HCT116 (cell line): ENCODE results near the gene CCDC92B. TPM values are rescaled to one million over a fixed set of nuclear protein-coding genes. Genes with fewer than 3 reads are reported as not detected.

Source experiments
- ATAC-seq: fragments of 200-7000 bp; cut with Tn5 transposase; 2 replicates; pipeline ENCODE4 v1.9.1; 2020; ENCODE audit warnings: mild to moderate bottlenecking, moderate library complexity
- BruUV-seq: library from RNA; stranded (reverse); fragments of 400-500 nt; replicated peaks from 2 replicates; lab custom pipeline; 2021; lab: Mats Ljungman, UMichigan
- CTCF ChIA-PET: fragments of 300-600 bp; sonication (Branson Sonifier 250); formaldehyde crosslinking; loops from one replicate; lab custom pipeline; 2021; ENCODE audit warnings: antibody characterized with exemption; lab: Charles Lee
- POLR2A ChIA-PET: fragments of 300-600, 350-600 bp; sonication (Branson Sonifier 250); formaldehyde crosslinking; loops from one replicate; lab custom pipeline; 2021; ENCODE audit warnings: antibody characterized with exemption; lab: Charles Lee
- RAD21 ChIA-PET, 2 experiments: fragments of 300-600 bp; sonication (Branson Sonifier 250); formaldehyde crosslinking; loops; one replicate each; lab custom pipeline; 2023; ENCODE audit warnings: low total read pairs in 2 of 2; ENCODE audit not compliant: uncharacterized antibody in 2 of 2, unreplicated experiment in 2 of 2, low non-redundant PET in 1 of 2; lab: Charles Lee
- DNase-seq: peaks from one replicate; pipeline ENCODE4 v3.0.0-alpha.2; 2010; ENCODE audit warnings: low read depth, low spot score
- H2AFZ ChIP-seq: fragments of 200-600 bp; shearing (Covaris generic), sonication (generic); 2 replicates; pipeline ENCODE4 v1.6.1; 2017; ENCODE audit warnings: low read depth, mixed run types, mixed read lengths, antibody characterized with exemption, low read length; ENCODE audit not compliant: poor library complexity, severe bottlenecking
- H3K27ac ChIP-seq: 2 replicates; pipeline ENCODE4 v1.5.1; 2012; ENCODE audit warnings: low read depth, low read length
- H3K27me3 ChIP-seq: fragments of 200-600 bp; sonication (generic); 2 replicates; pipeline ENCODE4 v1.6.1; 2016; ENCODE audit warnings: mixed run types, low read length, mixed read lengths; ENCODE audit not compliant: insufficient read depth
- H3K36me3 ChIP-seq, 2 experiments: fragments of 200-500 bp in 1 of 2; fragments of 200-600 bp in 1 of 2; sonication (Bioruptor generic) in 1 of 2; sonication (generic) in 1 of 2; 2 replicates each; pipeline versions ENCODE4 v1.5.1 to v1.6.1; 2014 to 2016; ENCODE audit warnings: low read length in 2 of 2, inconsistent platforms in 1 of 2, mixed read lengths in 1 of 2, mixed run types in 1 of 2; ENCODE audit not compliant: insufficient read depth in 2 of 2, control insufficient read depth in 1 of 2
- H3K4me1 ChIP-seq, 2 experiments: fragments of 200-600 bp in 1 of 2; sonication (generic) in 1 of 2; 2 replicates each; pipeline versions ENCODE4 v1.5.1 to v1.6.1; 2012 to 2017; ENCODE audit warnings: low read length in 2 of 2, inconsistent platforms in 1 of 2, mild to moderate bottlenecking in 1 of 2, mixed read lengths in 1 of 2, mixed run types in 1 of 2, moderate library complexity in 1 of 2; ENCODE audit not compliant: insufficient read depth in 2 of 2, control insufficient read depth in 1 of 2
- H3K4me2 ChIP-seq: fragments of 200-600 bp; sonication (generic); 2 replicates; pipeline ENCODE4 v1.6.1; 2017; ENCODE audit warnings: mixed run types, low read length, mixed read lengths
- H3K4me3 ChIP-seq, 2 experiments: fragments of 200-600 bp in 1 of 2; sonication (generic) in 1 of 2; replicated peaks in 1 of 2; 2 replicates each; pipeline ENCODE4 v1.5.1; 2011 to 2016; ENCODE audit warnings: low read length in 2 of 2, control low read depth in 1 of 2, low read depth in 1 of 2, mild to moderate bottlenecking in 1 of 2, mixed read lengths in 1 of 2, mixed run types in 1 of 2
- H3K79me2 ChIP-seq: fragments of 200-600 bp; sonication (generic); 2 replicates; pipeline ENCODE4 v1.6.1; 2017; ENCODE audit warnings: mild to moderate bottlenecking, mixed run types, low read length, moderate library complexity, mixed read lengths; ENCODE audit not compliant: insufficient read depth
- H3K9ac ChIP-seq: fragments of 200-600 bp; sonication (generic); 2 replicates; pipeline ENCODE4 v1.6.1; 2016; ENCODE audit warnings: low read length, mixed read lengths
- H3K9me2 ChIP-seq: fragments of 200-600 bp; sonication (generic), shearing (Covaris generic); 2 replicates; pipeline ENCODE4 v1.6.1; 2017; ENCODE audit warnings: mixed run types, mild to moderate bottlenecking, moderate library complexity; ENCODE audit not compliant: insufficient read depth
- H3K9me3 ChIP-seq, 2 experiments: fragments of 200-500 bp in 1 of 2; fragments of 200-600 bp in 1 of 2; sonication (Bioruptor generic) in 1 of 2; sonication (generic) in 1 of 2; 2 replicates each; pipeline ENCODE4 v1.6.1; 2014 to 2017; ENCODE audit warnings: low read length in 2 of 2, mixed read lengths in 2 of 2, inconsistent platforms in 1 of 2, low read depth in 1 of 2, mild to moderate bottlenecking in 1 of 2, mixed run types in 1 of 2, moderate library complexity in 1 of 2; ENCODE audit not compliant: control insufficient read depth in 1 of 2, insufficient read depth in 1 of 2
- H4K20me1 ChIP-seq: fragments of 200-600 bp; sonication (generic), shearing (Covaris generic); 2 replicates; pipeline ENCODE4 v1.6.1; 2017; ENCODE audit warnings: mixed run types, mild to moderate bottlenecking, moderate library complexity; ENCODE audit not compliant: insufficient read depth
- CBX3 ChIP-seq: IDR thresholded peaks from 2 replicates; pipeline ENCODE4 v1.6.1; 2012; ENCODE audit warnings: low read depth
- CEBPB ChIP-seq: IDR thresholded peaks from 2 replicates; pipeline ENCODE4 v1.6.1; 2012; ENCODE audit warnings: low read depth
- EGR1 ChIP-seq: IDR thresholded peaks from 2 replicates; pipeline ENCODE4 v1.6.1; 2012; ENCODE audit warnings: low read depth
- ELF1 ChIP-seq: IDR thresholded peaks from 2 replicates; pipeline ENCODE4 v1.6.1; 2012; ENCODE audit warnings: low read depth, borderline replicate concordance
- EZH2 ChIP-seq: fragments of 200-600 bp; sonication (generic); IDR thresholded peaks from 2 replicates; pipeline ENCODE4 v1.6.1; 2017; ENCODE audit warnings: antibody characterized with exemption, mixed run types
- EZH2phosphoT487 ChIP-seq: fragments of 200-600 bp; IDR thresholded peaks from 2 replicates; pipeline ENCODE4 v1.6.1; 2018; ENCODE audit warnings: antibody characterized with exemption, borderline replicate concordance
- FOSL1 ChIP-seq: IDR thresholded peaks from 2 replicates; pipeline ENCODE4 v1.6.1; 2012; ENCODE audit warnings: low read depth
- JUND ChIP-seq: IDR thresholded peaks from 2 replicates; pipeline ENCODE4 v1.6.1; 2012
- MAX ChIP-seq: IDR thresholded peaks from 2 replicates; pipeline ENCODE4 v1.6.1; 2012
- RAD21 ChIP-seq: IDR thresholded peaks from 2 replicates; pipeline ENCODE4 v1.6.1; 2012; ENCODE audit warnings: low read depth, mild to moderate bottlenecking
- REST ChIP-seq: IDR thresholded peaks from 2 replicates; pipeline ENCODE4 v1.6.1; 2012; ENCODE audit warnings: low read depth
- SIN3A ChIP-seq: IDR thresholded peaks from 2 replicates; pipeline ENCODE4 v1.6.1; 2012; ENCODE audit warnings: low read depth
- SP1 ChIP-seq: IDR thresholded peaks from 2 replicates; pipeline ENCODE4 v1.6.1; 2012; ENCODE audit warnings: low read depth
- SRF ChIP-seq: IDR thresholded peaks from 2 replicates; pipeline ENCODE4 v1.6.1; 2012; ENCODE audit warnings: low read depth
- TCF7L2 ChIP-seq: IDR thresholded peaks from 2 replicates; pipeline ENCODE4 v1.7.0; 2011; ENCODE audit warnings: borderline replicate concordance, inconsistent platforms; ENCODE audit not compliant: insufficient read depth, insufficient read length; ENCODE audit errors: extremely low read depth
- YY1 ChIP-seq: IDR thresholded peaks from 2 replicates; pipeline ENCODE4 v1.6.1; 2011; ENCODE audit warnings: low read length, low read depth, moderate library complexity, mild to moderate bottlenecking; ENCODE audit not compliant: insufficient replicate concordance; ENCODE audit errors: extremely low read depth
- ZFX ChIP-seq: fragments of 450-650 bp; IDR thresholded peaks from 2 replicates; pipeline ENCODE4 v1.6.1; 2017
- ZNF274 ChIP-seq: fragments of 200-500 bp; sonication (Bioruptor generic); IDR thresholded peaks from 2 replicates; pipeline ENCODE4 v1.6.1; 2014; ENCODE audit warnings: mild to moderate bottlenecking, low read depth, low read length, inconsistent platforms
- intact Hi-C: fragments of 100-400 bp; cut with micrococcal nuclease; formaldehyde crosslinking; loops from 2 replicates; pipeline ENCODE4 v1.10.0; 2022
- total RNA-seq: library from RNA; stranded (reverse); gene quantifications from one replicate; pipeline ENCODE4 v1.2.1, GENCODE V29; 2021; ENCODE audit not compliant: unreplicated experiment
- TF ChIP-seq, protein P1 (sequence below), 3 experiments: fragments of 200-600 bp in 1 of 3; sonication (generic) in 1 of 3; IDR thresholded peaks in 2 of 3; conservative IDR thresholded peaks in 1 of 3; 2 replicates each; pipeline ENCODE4 v1.5.1; 2012 to 2017; ENCODE audit warnings: low read depth in 2 of 3, low read length in 2 of 3, antibody characterized with exemption in 1 of 3, borderline replicate concordance in 1 of 3, control low read depth in 1 of 3, mild to moderate bottlenecking in 1 of 3, mixed read lengths in 1 of 3, mixed run types in 1 of 3, moderate library complexity in 1 of 3; ENCODE audit not compliant: insufficient read depth in 1 of 3

CCDC92B gene
- total RNA-seq, 1 experiment from 2014 or later = 0.17 TPM

- intact Hi-C loops = no loop called here
- Histone ChIP-seq H3K9me3 (no peaks in the 10 kb centered on the region), H4K20me1 (no peaks in the 10 kb centered on the region), H3K4me3 (no peak overlapping the region), H3K4me1 (peaks cover 5 to 6% of the 10 kb centered on the region in 2 experiments; a peak in 1 of 4 replicates), H3K9me2 (no peaks in the 10 kb centered on the region), H2AFZ (no peak overlapping the region), H3K27ac (no peak overlapping the region), H3K36me3 (no peaks in the 10 kb centered on the region), H3K27me3 (no peaks in the 10 kb centered on the region), H3K79me2 (no peaks in the 10 kb centered on the region), H3K9ac (no peak overlapping the region), H3K4me2 (no peak overlapping the region)
- ChIA-PET RAD21 (no interaction called here), CTCF (interaction anchor here (0.8 kb wide), 1 partner anchor 8 kb away, joined by 3 read pairs; no protein-coding TSS in a partner anchor), POLR2A (no interaction called here)
- DNase-seq (no peak), ATAC-seq (no peak)
- TF ChIP-seq YY1 (no peak), ZFX (no peak), EZH2phosphoT487 (no peak), CBX3 (no peak), EZH2 (no peak), EGR1 (no peak), ELF1 (no peak), MAX (no peak), CEBPB (no peak), JUND (no peak), REST (no peak), FOSL1 (no peak), SP1 (no peak), SRF (no peak), RAD21 (no peak), ZNF274 (no peak), SIN3A (no peak), TCF7L2 (no peak)
- TF ChIP-seq, protein P1, sequence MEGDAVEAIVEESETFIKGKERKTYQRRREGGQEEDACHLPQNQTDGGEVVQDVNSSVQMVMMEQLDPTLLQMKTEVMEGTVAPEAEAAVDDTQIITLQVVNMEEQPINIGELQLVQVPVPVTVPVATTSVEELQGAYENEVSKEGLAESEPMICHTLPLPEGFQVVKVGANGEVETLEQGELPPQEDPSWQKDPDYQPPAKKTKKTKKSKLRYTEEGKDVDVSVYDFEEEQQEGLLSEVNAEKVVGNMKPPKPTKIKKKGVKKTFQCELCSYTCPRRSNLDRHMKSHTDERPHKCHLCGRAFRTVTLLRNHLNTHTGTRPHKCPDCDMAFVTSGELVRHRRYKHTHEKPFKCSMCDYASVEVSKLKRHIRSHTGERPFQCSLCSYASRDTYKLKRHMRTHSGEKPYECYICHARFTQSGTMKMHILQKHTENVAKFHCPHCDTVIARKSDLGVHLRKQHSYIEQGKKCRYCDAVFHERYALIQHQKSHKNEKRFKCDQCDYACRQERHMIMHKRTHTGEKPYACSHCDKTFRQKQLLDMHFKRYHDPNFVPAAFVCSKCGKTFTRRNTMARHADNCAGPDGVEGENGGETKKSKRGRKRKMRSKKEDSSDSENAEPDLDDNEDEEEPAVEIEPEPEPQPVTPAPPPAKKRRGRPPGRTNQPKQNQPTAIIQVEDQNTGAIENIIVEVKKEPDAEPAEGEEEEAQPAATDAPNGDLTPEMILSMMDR (IDR thresholded peaks at IDR 0.05 in 2 of 3, conservative IDR thresholded peaks at IDR 0.05 in 1 of 3; ENCODE audit: borderline replicate concordance in 1 of 3, insufficient read depth in 1 of 3, low read depth in 2 of 3, low read length in 2 of 3) = no peak
- no TSS peak for BruUV-seq
These were observed 29.0 kb upstream of the CCDC92B start for GRCh38 chr17:2778489-2778888.
